Cardiac muscle cell (in vitro differentiated cells and primary cell): ENCODE data around the gene SLC35F6. TPM values are rescaled to one million over a fixed set of nuclear protein-coding genes. Genes with fewer than 3 reads are reported as not detected.

ENCODE experiments used
- DNase-seq, 2 donors: peaks; one replicate each; pipeline versions ENCODE4 v3.0.0 to v3.0.0-alpha.2; 2010 to 2017; ENCODE audit warnings: low read depth in 1 of 2, low spot score in 1 of 2
- H3K27ac ChIP-seq: fragments of 200-600 bp; sonication (generic); 2 replicates; pipeline ENCODE4 v1.5.1; 2016
- H3K27me3 ChIP-seq: fragments of 200-600 bp; sonication (generic); 2 replicates; pipeline ENCODE4 v1.6.0; 2016; ENCODE audit warnings: control low read depth
- H3K36me3 ChIP-seq: fragments of 200-600 bp; sonication (generic); 2 replicates; pipeline ENCODE4 v1.5.1; 2016; ENCODE audit warnings: control low read depth
- H3K4me1 ChIP-seq: fragments of 200-600 bp; sonication (generic); 2 replicates; pipeline ENCODE4 v1.8.1; 2017; ENCODE audit warnings: low read depth, mild to moderate bottlenecking, mixed run types
- H3K4me3 ChIP-seq: fragments of 200-600 bp; sonication (generic); 2 replicates; pipeline ENCODE4 v1.5.1; 2016; ENCODE audit warnings: mild to moderate bottlenecking
- H3K9me3 ChIP-seq: fragments of 200-600 bp; sonication (generic); 2 replicates; pipeline ENCODE4 v1.5.1; 2017; ENCODE audit warnings: low read depth, mild to moderate bottlenecking, control low read depth
- polyA plus RNA-seq: library from polyadenylated mRNA; unstranded; fragments of >200 nt; fragmentation: Nextera tagmentation; extraction: Ambion mirVana; gene quantifications from 2 replicates; pipeline ENCODE4 v1.2.1, GENCODE V29; 2016
- total RNA-seq: library from RNA; depleted of rRNA; stranded (reverse); fragments of >200 nt; gene quantifications from 2 replicates; pipeline ENCODE4 v1.2.3, GENCODE V29; 2016
- TF ChIP-seq, protein P1 (sequence below): IDR thresholded peaks from 2 replicates; pipeline ENCODE4 v1.5.1; 2012; ENCODE audit warnings: low read depth, mild to moderate bottlenecking, low read length

Gene SLC35F6
- total and polyA plus RNA-seq, 2 experiments from 2014 or later = 7.2 to 11.2 TPM

DNA sequence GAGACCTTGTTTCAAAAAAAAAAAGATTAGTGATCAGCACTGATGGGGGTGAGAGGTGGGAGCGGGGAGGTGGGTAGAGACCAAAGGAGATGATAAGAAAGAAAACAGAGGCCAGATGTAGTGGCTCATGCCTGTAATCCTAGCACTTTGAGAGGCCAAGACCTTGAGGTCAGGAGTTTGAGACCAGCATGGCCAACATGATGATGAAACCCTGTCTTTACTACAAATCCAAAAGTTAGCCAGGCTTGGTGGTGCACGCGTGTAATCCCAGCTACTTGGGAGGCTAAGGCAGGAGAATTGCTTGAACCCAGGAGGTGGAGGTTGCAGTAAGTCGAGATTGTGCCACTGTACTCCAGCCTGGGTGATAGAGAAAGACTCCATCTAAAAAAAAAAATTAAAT, 9.5 kb upstream of the SLC35F6 start:
- Histone ChIP-seq H3K27me3 (no peaks in the 10 kb centered on the region), H3K36me3 (no peaks in the 10 kb centered on the region), H3K4me1 (peaks cover 6% of the 10 kb centered on the region), H3K27ac (no peak overlapping the region), H3K9me3 (no peaks in the 10 kb centered on the region), H3K4me3 (no peak overlapping the region)
- TF ChIP-seq, protein P1, sequence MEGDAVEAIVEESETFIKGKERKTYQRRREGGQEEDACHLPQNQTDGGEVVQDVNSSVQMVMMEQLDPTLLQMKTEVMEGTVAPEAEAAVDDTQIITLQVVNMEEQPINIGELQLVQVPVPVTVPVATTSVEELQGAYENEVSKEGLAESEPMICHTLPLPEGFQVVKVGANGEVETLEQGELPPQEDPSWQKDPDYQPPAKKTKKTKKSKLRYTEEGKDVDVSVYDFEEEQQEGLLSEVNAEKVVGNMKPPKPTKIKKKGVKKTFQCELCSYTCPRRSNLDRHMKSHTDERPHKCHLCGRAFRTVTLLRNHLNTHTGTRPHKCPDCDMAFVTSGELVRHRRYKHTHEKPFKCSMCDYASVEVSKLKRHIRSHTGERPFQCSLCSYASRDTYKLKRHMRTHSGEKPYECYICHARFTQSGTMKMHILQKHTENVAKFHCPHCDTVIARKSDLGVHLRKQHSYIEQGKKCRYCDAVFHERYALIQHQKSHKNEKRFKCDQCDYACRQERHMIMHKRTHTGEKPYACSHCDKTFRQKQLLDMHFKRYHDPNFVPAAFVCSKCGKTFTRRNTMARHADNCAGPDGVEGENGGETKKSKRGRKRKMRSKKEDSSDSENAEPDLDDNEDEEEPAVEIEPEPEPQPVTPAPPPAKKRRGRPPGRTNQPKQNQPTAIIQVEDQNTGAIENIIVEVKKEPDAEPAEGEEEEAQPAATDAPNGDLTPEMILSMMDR = no peak
- DNase-seq = no peak

DNA sequence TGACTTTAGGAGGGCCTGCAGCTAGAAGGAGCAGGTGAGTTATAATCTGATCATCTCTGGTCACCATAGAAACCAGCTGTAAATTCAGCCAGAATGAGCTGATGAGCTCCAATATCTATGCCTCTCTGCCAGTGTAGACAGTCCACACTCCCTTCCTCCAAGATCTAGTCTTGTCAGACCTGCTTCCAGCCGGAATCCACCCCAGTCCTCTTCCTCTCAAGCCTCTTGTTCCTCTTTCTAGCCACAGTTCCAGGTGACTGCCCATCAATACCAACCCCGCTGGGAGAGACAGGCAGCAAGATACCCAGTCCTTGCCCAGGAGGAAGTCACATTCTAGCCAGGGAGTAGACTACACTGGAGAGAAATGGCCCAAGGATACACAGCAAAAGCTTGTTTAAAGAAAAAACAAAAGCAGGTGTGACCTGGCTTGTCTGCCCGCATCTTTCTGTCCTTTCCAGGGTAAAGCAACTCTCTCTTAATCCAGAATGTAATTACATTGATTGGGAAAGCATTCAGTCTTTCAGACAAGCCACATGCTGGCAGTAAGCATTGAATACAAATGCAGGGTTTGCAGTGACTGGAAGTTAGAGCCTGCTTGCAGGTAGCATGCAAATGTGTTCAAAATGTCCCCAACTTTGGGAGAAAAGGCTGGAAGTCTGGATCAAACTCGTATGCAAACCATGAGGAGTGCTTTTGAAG, 9.0 kb upstream of the SLC35F6 start:
- TF ChIP-seq, protein P1 = no peak
- no peak for DNase-seq
- H3K27ac ChIP-seq = no peak overlapping the region

DNA sequence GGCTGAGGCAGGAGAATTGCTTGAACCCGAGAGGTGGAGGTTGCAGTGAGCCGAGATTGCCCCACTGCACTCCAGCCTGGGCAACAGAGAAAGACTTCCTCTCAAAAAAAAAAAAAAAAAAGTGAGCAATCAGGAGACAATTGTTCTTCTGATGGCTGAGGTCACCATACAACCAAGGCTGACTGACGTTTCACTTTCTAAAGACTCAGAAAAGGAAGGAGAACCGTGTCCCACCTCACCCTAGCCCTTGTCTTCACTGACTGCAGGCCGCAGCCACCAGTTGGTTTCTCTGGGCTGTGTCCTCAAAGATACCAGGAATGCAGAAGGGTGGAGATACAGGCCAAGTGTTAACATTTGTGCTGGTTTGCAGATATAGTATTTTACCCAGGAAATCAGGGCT, 7.7 kb upstream of the SLC35F6 start:
- Histone ChIP-seq H3K27me3 (no peaks in the 10 kb centered on the region), H3K4me1 (no peaks in the 10 kb centered on the region), H3K36me3 (no peaks in the 10 kb centered on the region), H3K9me3 (no peaks in the 10 kb centered on the region), H3K27ac (no peak overlapping the region), H3K4me3 (no peak overlapping the region)
- TF ChIP-seq, protein P1 = no peak
- no peak for DNase-seq

More for the DNA sequence above, 9.0 kb upstream of the SLC35F6 start:
- no peak overlapping the region for H3K4me3 ChIP-seq
- H3K4me1 ChIP-seq = peaks cover under 1% of the 10 kb centered on the region
- H3K9me3 ChIP-seq = no peaks in the 10 kb centered on the region
- H3K27me3 ChIP-seq = no peaks in the 10 kb centered on the region
- H3K36me3 ChIP-seq = no peaks in the 10 kb centered on the region

DNA sequence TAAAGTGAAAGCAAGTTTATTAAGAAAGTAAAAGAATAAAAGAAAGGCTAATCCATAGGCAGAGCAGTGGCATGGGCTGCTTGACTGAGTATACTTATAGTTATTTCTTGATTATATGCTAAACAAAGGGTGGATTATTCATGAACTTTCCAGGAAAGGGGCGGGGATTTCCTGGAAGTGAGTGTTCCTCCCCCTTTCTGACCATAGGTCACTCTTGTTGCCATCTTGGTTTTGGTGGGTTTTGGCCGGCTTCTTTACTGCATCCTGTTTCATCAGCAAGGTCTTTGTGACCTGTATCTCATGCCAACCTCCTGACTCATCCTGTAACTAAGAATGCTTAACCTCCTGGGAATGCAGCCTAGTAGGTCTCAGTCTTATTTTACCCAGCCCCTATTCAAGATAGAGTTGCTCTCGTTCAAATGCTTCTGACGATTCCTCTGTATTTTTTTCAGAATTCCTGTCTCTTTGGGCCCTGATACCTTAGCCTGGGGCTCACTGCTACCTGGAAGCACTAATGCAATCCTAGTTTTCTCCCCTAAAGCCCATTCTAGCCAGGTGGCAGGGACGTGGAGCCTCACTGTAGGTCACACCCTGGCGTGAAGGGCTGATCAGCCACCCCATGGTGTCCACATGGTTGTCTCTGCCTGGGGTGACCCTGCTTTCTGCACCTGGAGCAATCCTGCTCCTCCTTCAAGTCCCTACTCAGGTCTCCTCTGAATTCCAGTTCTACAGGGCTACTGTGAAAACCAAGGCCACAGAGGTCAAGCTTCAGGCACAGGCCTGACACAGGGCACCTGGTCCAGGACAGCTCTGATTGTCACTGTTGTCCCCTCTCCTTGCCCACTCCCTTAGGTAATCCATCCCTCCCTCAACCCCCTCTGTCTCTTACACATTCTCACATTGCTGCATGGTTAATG, 6.0 kb upstream of the SLC35F6 start:
- DNase-seq = peak in 1 of 2 donors; percentile 99
- H3K36me3 ChIP-seq = no peaks in the 10 kb centered on the region
- H3K9me3 ChIP-seq = no peaks in the 10 kb centered on the region
- TF ChIP-seq, protein P1 = no peak
- no peak overlapping the region for H3K4me3 ChIP-seq
- H3K27me3 ChIP-seq = no peaks in the 10 kb centered on the region
- H3K4me1 ChIP-seq = no peaks in the 10 kb centered on the region
- H3K27ac ChIP-seq = peak overlapping the region; percentile 54

DNA sequence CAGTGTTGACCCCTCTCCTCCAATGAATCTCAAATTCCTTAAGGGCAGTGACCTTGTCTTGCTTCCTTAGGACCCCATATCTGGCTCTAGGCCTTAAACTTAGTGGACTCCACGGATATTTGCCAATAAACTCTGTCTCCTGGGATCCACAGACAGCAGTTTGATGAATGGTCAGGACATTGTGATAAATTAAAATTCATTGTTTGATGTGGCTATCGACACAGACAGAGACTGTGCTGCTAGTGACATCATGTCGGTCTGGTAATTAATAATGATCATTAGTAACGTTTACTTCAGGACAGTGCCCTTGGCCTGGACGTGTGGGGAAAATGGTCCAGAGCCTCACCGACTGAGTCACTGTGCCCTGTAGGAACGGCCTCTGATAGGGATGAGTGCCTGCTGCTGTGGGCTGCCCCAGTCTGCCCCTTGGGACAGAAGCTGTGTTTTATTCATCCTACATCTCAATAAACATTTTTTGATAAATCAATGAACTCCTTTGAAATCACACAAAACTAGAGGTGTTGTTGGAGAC, 5.2 kb upstream of the SLC35F6 start:
- peak in 1 of 2 donors; percentile 30 for DNase-seq
- no peaks in the 10 kb centered on the region for H3K27me3 ChIP-seq
- TF ChIP-seq, protein P1 = no peak
- H3K4me3 ChIP-seq = no peak overlapping the region
- H3K27ac ChIP-seq = peak overlapping the region; percentile 54
- no peaks in the 10 kb centered on the region for H3K4me1 ChIP-seq
- no peaks in the 10 kb centered on the region for H3K9me3 ChIP-seq
- H3K36me3 ChIP-seq = no peaks in the 10 kb centered on the region
